Prostate gland (tissue), 2 donors: ENCODE measurements around the gene SHOC2. TPM values are rescaled to one million over a fixed set of nuclear protein-coding genes. Genes with fewer than 3 reads are reported as not detected.
A peak's percentile ranks its signal among the peaks of the same experiment; 100 is the strongest.

Experiments used
- DNase-seq: peaks from one replicate; pipeline ENCODE4 v3.0.0-alpha.2; 2019; ENCODE audit warnings: low spot score
- H3K27ac ChIP-seq, 2 donors: fragments of 200-600 bp; sonication (generic); 2 replicates each; pipeline ENCODE4 v1.5.1; 2017 to 2019
- H3K27me3 ChIP-seq: fragments of 200-600 bp; sonication (generic); replicated peaks from 2 replicates; pipeline ENCODE4 v1.5.1; 2019; ENCODE audit not compliant: insufficient read depth
- H3K36me3 ChIP-seq, 2 donors: fragments of 200-600 bp; sonication (generic); 1 replicate in 1 of 2; 2 replicates in 1 of 2; pipeline versions ENCODE4 v1.5.1 to v1.8.1; 2017 to 2019
- H3K4me1 ChIP-seq: fragments of 200-600 bp; sonication (generic); replicated peaks from 2 replicates; pipeline ENCODE4 v1.5.1; 2019
- H3K4me3 ChIP-seq, 2 donors: fragments of 200-600 bp; sonication (generic); 2 replicates each; pipeline ENCODE4 v1.5.1; 2017 to 2019
- H3K9me3 ChIP-seq: fragments of 200-600 bp; sonication (generic); 2 replicates; pipeline ENCODE4 v1.5.1; 2017
- POLR2A ChIP-seq: fragments of 450-650 bp; IDR thresholded peaks from one replicate; pipeline ENCODE4 v1.6.1; 2016; ENCODE audit warnings: antibody characterized with exemption, mild to moderate bottlenecking
- POLR2AphosphoS5 ChIP-seq: sonication (generic); formaldehyde crosslinking; IDR thresholded peaks from one replicate; pipeline ENCODE4 v1.6.1; 2017; ENCODE audit warnings: antibody characterized with exemption
- WGBS: methylation state at CpG from one replicate; pipeline ENCODE4 v1.1.5; 2018; 5-methylcytosine and 5-hydroxymethylcytosine counted together
- intact Hi-C: fragments of 100-400 bp; cut with DNase I; formaldehyde crosslinking; loops from one replicate; pipeline ENCODE4 v1.14.2; 2022
- total RNA-seq, 2 donors: library from RNA; depleted of rRNA; stranded (reverse); fragments of >200 nt; gene quantifications; one replicate each; pipeline ENCODE4 v1.1.0, GENCODE V29; 2016
- TF ChIP-seq, protein P1 (sequence below), 4 experiments: fragments of 200-600 bp in 2 of 4; fragments of 450-650 bp in 2 of 4; sonication (generic) in 2 of 4; IDR thresholded peaks; 1 replicate in 3 of 4; 2 replicates in 1 of 4; pipeline ENCODE4 v1.5.1; 2016 to 2019; ENCODE audit warnings: antibody characterized with exemption in 4 of 4, mild to moderate bottlenecking in 2 of 4, moderate library complexity in 2 of 4

Gene SHOC2
- total RNA-seq, 2 donors from 2014 or later: 31.3 to 56.1 TPM

DNA sequence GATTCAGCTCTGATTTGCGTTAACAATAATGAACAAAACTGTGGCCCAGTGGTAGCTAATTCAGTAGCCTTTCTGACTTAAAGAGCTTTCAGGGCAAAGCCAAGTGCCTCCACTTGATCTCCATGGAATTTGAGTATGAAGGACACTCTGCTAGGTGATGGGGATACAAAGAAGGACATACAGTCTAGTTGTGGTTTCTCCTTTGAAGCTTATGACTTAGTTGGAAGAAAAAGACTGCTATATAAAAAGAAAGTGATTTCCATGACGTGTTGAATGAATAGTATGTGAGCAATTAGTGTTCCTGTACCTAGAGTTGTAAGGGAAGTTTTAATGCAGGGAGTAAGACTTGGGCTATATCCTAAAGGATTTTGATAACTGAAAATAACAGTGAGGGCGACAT is 39.4 kb upstream of the SHOC2 start:
- Histone ChIP-seq H3K27me3 (no peaks in the 10 kb centered on the region), H3K27ac (no peak overlapping the region), H3K9me3 (no peaks in the 10 kb centered on the region), H3K4me3 (no peak overlapping the region), H3K4me1 (peaks cover 4% of the 10 kb centered on the region), H3K36me3 (peaks cover 0 to 3% of the 10 kb centered on the region in 2 donors)
- no peak for TF ChIP-seq POLR2AphosphoS5
- TF ChIP-seq, protein P1, sequence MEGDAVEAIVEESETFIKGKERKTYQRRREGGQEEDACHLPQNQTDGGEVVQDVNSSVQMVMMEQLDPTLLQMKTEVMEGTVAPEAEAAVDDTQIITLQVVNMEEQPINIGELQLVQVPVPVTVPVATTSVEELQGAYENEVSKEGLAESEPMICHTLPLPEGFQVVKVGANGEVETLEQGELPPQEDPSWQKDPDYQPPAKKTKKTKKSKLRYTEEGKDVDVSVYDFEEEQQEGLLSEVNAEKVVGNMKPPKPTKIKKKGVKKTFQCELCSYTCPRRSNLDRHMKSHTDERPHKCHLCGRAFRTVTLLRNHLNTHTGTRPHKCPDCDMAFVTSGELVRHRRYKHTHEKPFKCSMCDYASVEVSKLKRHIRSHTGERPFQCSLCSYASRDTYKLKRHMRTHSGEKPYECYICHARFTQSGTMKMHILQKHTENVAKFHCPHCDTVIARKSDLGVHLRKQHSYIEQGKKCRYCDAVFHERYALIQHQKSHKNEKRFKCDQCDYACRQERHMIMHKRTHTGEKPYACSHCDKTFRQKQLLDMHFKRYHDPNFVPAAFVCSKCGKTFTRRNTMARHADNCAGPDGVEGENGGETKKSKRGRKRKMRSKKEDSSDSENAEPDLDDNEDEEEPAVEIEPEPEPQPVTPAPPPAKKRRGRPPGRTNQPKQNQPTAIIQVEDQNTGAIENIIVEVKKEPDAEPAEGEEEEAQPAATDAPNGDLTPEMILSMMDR (IDR thresholded peaks at IDR 0.05): no peak
- TF ChIP-seq POLR2A: no peak
- intact Hi-C loops: no loop called here
- WGBS: 85% methylated on average over 3 of the region's 3 CpGs
- no peak for DNase-seq

DNA sequence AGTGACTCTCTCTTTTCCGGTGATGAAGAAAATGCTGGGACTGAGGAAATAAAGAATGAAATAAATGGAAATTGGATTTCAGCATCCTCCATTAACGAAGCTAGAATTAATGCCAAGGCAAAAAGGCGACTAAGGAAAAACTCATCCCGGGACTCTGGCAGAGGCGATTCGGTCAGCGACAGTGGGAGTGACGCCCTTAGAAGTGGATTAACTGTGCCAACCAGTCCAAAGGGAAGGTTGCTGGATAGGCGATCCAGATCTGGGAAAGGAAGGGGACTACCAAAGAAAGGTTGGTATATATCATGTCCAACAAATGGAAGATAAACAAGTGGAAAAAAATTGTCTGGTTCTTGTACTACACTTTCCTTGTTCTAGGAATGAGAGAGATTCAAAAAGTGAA is 38.2 kb upstream of the SHOC2 start:
- H3K27me3 ChIP-seq: no peaks in the 10 kb centered on the region
- no peak for TF ChIP-seq POLR2AphosphoS5
- TF ChIP-seq, protein P1 (IDR thresholded peaks at IDR 0.05): no peak
- no peak for TF ChIP-seq POLR2A
- no peak overlapping the region for H3K27ac ChIP-seq
- 86% methylated on average over 9 of the region's 9 CpGs for WGBS
- DNase-seq: no peak
- H3K36me3 ChIP-seq: peaks cover 0 to 3% of the 10 kb centered on the region in 2 donors
- no peaks in the 10 kb centered on the region for H3K9me3 ChIP-seq
- intact Hi-C loops: no loop called here
- H3K4me1 ChIP-seq: peaks cover 2% of the 10 kb centered on the region
- no peak overlapping the region for H3K4me3 ChIP-seq

DNA sequence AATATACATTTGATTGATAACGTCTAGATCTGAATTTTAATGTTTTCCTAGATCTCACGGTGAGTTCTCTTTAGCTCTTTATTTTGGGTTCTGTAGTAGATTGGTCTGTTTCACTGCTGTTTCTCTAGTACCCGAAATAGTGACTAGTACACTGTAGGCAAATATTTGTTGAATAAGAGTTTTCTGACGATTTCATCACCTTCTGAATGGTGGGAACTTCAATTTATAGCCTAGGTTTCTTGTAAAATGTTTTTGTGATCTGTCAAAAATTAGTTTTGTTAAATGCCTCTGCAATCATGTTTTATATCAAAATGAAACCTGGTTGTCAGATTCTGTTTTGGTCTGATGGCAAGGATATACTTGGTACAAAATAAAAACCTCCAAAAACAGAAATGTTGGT is 37.5 kb upstream of the SHOC2 start:
- Histone ChIP-seq H3K4me1 (peaks cover 2% of the 10 kb centered on the region), H3K27me3 (no peaks in the 10 kb centered on the region), H3K9me3 (no peaks in the 10 kb centered on the region), H3K4me3 (no peak overlapping the region), H3K27ac (no peak overlapping the region), H3K36me3 (peaks cover 0 to 3% of the 10 kb centered on the region in 2 donors)
- no peak for DNase-seq
- 60% methylated on average over 4 of the region's 4 CpGs for WGBS
- TF ChIP-seq POLR2AphosphoS5 (no peak), POLR2A (no peak)
- intact Hi-C loops: no loop called here

DNA sequence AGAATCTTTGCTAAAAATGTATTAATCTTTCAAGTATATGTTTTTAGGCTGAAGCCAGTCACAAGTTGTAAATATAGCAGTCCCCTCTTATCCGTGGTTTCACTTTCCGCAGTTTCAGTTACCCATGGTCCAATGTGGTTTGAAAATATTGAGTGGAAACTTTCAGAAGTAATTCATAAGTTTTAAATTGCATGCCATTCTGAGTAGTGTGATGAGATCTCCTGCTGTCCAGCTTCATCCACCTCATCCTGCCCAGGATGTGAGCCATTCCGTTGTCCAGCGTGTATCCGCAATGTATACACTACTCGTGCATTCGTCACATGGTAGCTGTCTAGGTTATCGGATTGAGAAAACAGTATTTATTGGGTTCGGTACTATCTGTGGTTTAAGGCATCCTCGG is 35.5 kb upstream of the SHOC2 start:
- H3K4me1 ChIP-seq: peaks cover 2% of the 10 kb centered on the region
- DNase-seq: no peak
- intact Hi-C loops: no loop called here
- H3K27ac ChIP-seq: no peak overlapping the region
- H3K9me3 ChIP-seq: no peaks in the 10 kb centered on the region
- H3K27me3 ChIP-seq: no peaks in the 10 kb centered on the region
- 81% methylated on average over 10 of the region's 10 CpGs for WGBS
- TF ChIP-seq, protein P1 (IDR thresholded peaks at IDR 0.05): no peak
- TF ChIP-seq POLR2AphosphoS5: no peak
- no peak overlapping the region for H3K4me3 ChIP-seq
- no peaks in the 10 kb centered on the region for H3K36me3 ChIP-seq

DNA sequence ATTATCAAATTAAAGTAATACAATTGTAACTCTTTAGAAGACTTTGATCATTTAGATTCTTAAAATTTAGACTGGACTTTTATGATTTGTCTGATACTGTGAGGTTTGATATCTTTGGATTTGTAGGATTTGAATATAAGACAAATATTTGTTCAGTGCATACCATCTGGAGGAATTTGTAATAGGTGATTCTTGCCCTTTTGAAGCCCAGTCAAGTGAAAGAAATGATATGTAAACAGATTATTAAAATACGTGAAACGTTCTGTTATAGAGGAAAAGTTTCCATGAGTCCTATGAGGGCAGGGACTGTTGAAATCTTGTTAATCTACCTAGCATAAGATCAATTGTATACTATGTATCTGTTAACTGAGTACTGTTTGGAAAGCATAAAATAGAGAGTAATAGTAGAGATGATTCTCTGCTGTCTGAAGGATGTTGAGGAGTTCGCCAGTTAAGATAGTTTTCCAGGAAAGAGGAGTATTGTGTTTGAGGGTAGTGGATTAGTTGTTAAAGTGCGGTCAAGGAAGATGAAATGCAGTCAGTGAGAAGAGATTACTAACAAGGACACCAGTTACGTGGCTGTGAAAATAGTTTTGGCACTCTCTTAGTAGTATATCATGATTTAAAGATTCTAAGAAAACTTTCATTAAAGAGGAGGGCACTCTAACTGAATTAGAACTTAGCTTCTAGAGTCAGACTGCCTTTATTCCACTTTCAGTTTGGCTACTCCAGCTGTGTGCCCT is 33.3 kb upstream of the SHOC2 start:
- no peak for DNase-seq
- H3K27me3 ChIP-seq: no peaks in the 10 kb centered on the region
- peaks cover 2% of the 10 kb centered on the region for H3K4me1 ChIP-seq
- peak overlapping the region in 1 of 2 donors; percentile 24 for H3K27ac ChIP-seq
- TF ChIP-seq POLR2A (no peak), POLR2AphosphoS5 (no peak)
- TF ChIP-seq, protein P1 (IDR thresholded peaks at IDR 0.05): no peak
- no peak overlapping the region for H3K4me3 ChIP-seq
- intact Hi-C loops: no loop called here
- H3K9me3 ChIP-seq: no peaks in the 10 kb centered on the region
- H3K36me3 ChIP-seq: no peaks in the 10 kb centered on the region
- WGBS: 52% methylated on average over 5 of the region's 5 CpGs
